Right cardiac atrium (tissue), 5 donors: ENCODE data around the gene GARNL3. TPM values are rescaled to one million over a fixed set of nuclear protein-coding genes. Genes with fewer than 3 reads are reported as not detected.
A peak's percentile ranks its signal among the peaks of the same experiment; 100 is the strongest.

Source experiments
- ATAC-seq, 2 donors: fragments of 200-7000 bp; cut with Tn5 transposase; one replicate each; pipeline versions ENCODE4 v1.8.0 to v1.9.1; 2020; ENCODE audit warnings: moderate library complexity in 2 of 2, mild to moderate bottlenecking in 1 of 2
- DNase-seq, 3 donors: peaks; one replicate each; pipeline ENCODE4 v3.0.0-alpha.2; 2020
- H3K27ac ChIP-seq: one replicate; pipeline ENCODE4 v1.5.1; 2013; ENCODE audit warnings: mild to moderate bottlenecking, low read length, control low read depth, moderate library complexity
- H3K27me3 ChIP-seq: one replicate; pipeline ENCODE4 v1.6.1; 2013; ENCODE audit not compliant: control insufficient read depth, insufficient read depth
- H3K4me1 ChIP-seq: one replicate; pipeline ENCODE4 v1.6.1; 2013; ENCODE audit warnings: low read length; ENCODE audit not compliant: control insufficient read depth, insufficient read depth
- H3K4me3 ChIP-seq: one replicate; pipeline ENCODE4 v1.5.1; 2013; ENCODE audit warnings: low read length, control low read depth
- H3K9me3 ChIP-seq: one replicate; pipeline ENCODE4 v1.6.1; 2013; ENCODE audit warnings: low read length; ENCODE audit not compliant: control insufficient read depth
- WGBS: extraction: QIAGEN DNeasy Blood & Tissue Kit; methylation state at CpG from one replicate; pipeline ENCODE4 v1.1.7; 2013; 5-methylcytosine and 5-hydroxymethylcytosine counted together
- intact Hi-C, 4 donors: fragments of 100-400 bp; cut with DNase I; formaldehyde crosslinking; loops; one replicate each; pipeline versions ENCODE4 v1.11.0 to v1.14.0; 2022 to 2023
- polyA plus RNA-seq: library from polyadenylated mRNA; stranded (reverse); fragments of 200-250 nt; gene quantifications from one replicate; pipeline ENCODE4 v1.2.3, GENCODE V29; 2013
- total RNA-seq, 4 donors: library from RNA; stranded (reverse); fragmentation: NEBNext Ultra II Directional; extraction: Animal tissue kit (Norgen Biotek cat#: 25700); gene quantifications; one replicate each; pipeline ENCODE4 v1.2.1, GENCODE V29; 2021
- donor health status: healthy with polysubstance abuse.
- donor health status: DM: no; HTN: yes; CAD: no.
- donor health status: DM: no; HTN: no; CAD: no.
- donor health status: DM: no; HTN: yes; CAD: no; lungs with severe emphysema.
- donor health status: DM: yes; HTN: yes; CAD: no.

GARNL3 gene
- total and polyA plus RNA-seq, 5 donors, result 9.1 to 24.2 (median 16.4) TPM

GRCh38 chr9:127396808-127397645 lies 132.5 kb downstream of the GARNL3 start, which contains the start of gene SLC2A8:
Gene SLC2A8, plus strand, starts transcription at chr9:127397169. Its CDS starts 62 bp downstream, at chr9:127397231.
- DNase-seq (peak; percentile 99), ATAC-seq (peak; percentile 98)
- under 1% methylated on average over 85 of the region's 87 CpGs for WGBS
- Histone ChIP-seq H3K4me1 (peaks cover 7% of the 10 kb centered on the region), H3K27ac (peak within 1 kb of the TSS; percentile 76), H3K4me3 (peak within 1 kb of the TSS; percentile 75), H3K27me3 (no peaks in the 10 kb centered on the region), H3K9me3 (no peaks in the 10 kb centered on the region)
- intact Hi-C loops, result no loop called here

GRCh38 chr9:127397646-127398274 lies 133.2 kb downstream of the GARNL3 start:
- intact Hi-C loops, result no loop called here
- under 1% methylated on average over 55 of the region's 55 CpGs for WGBS
- H3K27me3 ChIP-seq, result no peaks in the 10 kb centered on the region
- peak; percentile 1 to 3 for ATAC-seq
- no peaks in the 10 kb centered on the region for H3K9me3 ChIP-seq
- peak; percentile 45 to 81 (median 80) for DNase-seq
- peak overlapping the region; percentile 76 for H3K27ac ChIP-seq
- H3K4me3 ChIP-seq, result peak overlapping the region; percentile 75
- H3K4me1 ChIP-seq, result peaks cover 7% of the 10 kb centered on the region

- intact Hi-C loops, result no loop called here
- no peak for DNase-seq
- no peak overlapping the region for H3K27ac ChIP-seq
These were observed 133.7 kb downstream of the GARNL3 start for GRCh38 chr9:127398275-127398647.

GRCh38 chr9:127398715-127399400 lies 134.3 kb downstream of the GARNL3 start:
- ATAC-seq, result no peak
- no peak for DNase-seq

More at GRCh38 chr9:127398275-127398647, 133.7 kb downstream of the GARNL3 start:
- WGBS, result 48% methylated on average over 5 of the region's 5 CpGs
- Histone ChIP-seq H3K4me3 (peak overlapping the region; percentile 75), H3K4me1 (peaks cover 7% of the 10 kb centered on the region), H3K9me3 (no peaks in the 10 kb centered on the region), H3K27me3 (no peaks in the 10 kb centered on the region)
- ATAC-seq, result no peak

GRCh38 chr9:127399736-127400269 lies 135.2 kb downstream of the GARNL3 start:
- Histone ChIP-seq H3K9me3 (no peaks in the 10 kb centered on the region), H3K4me1 (peaks cover 7% of the 10 kb centered on the region), H3K4me3 (no peak overlapping the region), H3K27ac (no peak overlapping the region), H3K27me3 (no peaks in the 10 kb centered on the region)
- DNase-seq, result no peak
- intact Hi-C loops, result loop anchor here in 1 of 4 donors (10.0 kb wide), 1 partner anchor 175 kb away; no protein-coding TSS in a partner anchor
- WGBS, result 95% methylated on average over 14 of the region's 14 CpGs
- no peak for ATAC-seq

More at GRCh38 chr9:127398715-127399400, 134.3 kb downstream of the GARNL3 start:
- no peak overlapping the region for H3K27ac ChIP-seq
- no peak overlapping the region for H3K4me3 ChIP-seq
- peaks cover 7% of the 10 kb centered on the region for H3K4me1 ChIP-seq
- WGBS, result 88% methylated on average over 13 of the region's 13 CpGs
- no peaks in the 10 kb centered on the region for H3K27me3 ChIP-seq
- no peaks in the 10 kb centered on the region for H3K9me3 ChIP-seq
- intact Hi-C loops, result no loop called here

- ATAC-seq, result no peak
- intact Hi-C loops, result loop anchor here in 1 of 4 donors (10.0 kb wide), 1 partner anchor 178 kb away; no protein-coding TSS in a partner anchor
- DNase-seq, result no peak
- 87% methylated on average over 18 of the region's 18 CpGs for whole genome bisulfite sequencing
- Histone ChIP-seq H3K9me3 (no peaks in the 10 kb centered on the region), H3K27me3 (no peaks in the 10 kb centered on the region), H3K27ac (no peak overlapping the region), H3K4me3 (no peak overlapping the region), H3K4me1 (peaks cover 16% of the 10 kb centered on the region)
These were observed 138.0 kb downstream of the GARNL3 start for GRCh38 chr9:127402401-127403090.

- WGBS, result 90% methylated on average over 22 of the region's 22 CpGs
- peaks cover 10% of the 10 kb centered on the region for H3K4me1 ChIP-seq
- intact Hi-C loops, result loop anchor here in 1 of 4 donors (10.0 kb wide), 1 partner anchor 179 kb away; no protein-coding TSS in a partner anchor
- no peak overlapping the region for H3K27ac ChIP-seq
- H3K27me3 ChIP-seq, result no peaks in the 10 kb centered on the region
- DNase-seq (no peak), ATAC-seq (no peak)
- no peaks in the 10 kb centered on the region for H3K9me3 ChIP-seq
- no peak overlapping the region for H3K4me3 ChIP-seq
These were observed 139.1 kb downstream of the GARNL3 start for GRCh38 chr9:127403507-127404192.

GRCh38 chr9:127404631-127405030 lies 140.1 kb downstream of the GARNL3 start:
- ATAC-seq (no peak), DNase-seq (no peak)
- H3K27me3 ChIP-seq, result no peaks in the 10 kb centered on the region
- H3K4me3 ChIP-seq, result no peak overlapping the region
- H3K27ac ChIP-seq, result no peak overlapping the region
- 93% methylated on average over 23 of the region's 23 CpGs for WGBS
- intact Hi-C loops, result loop anchor here in 1 of 4 donors (10.0 kb wide), 1 partner anchor 180 kb away; no protein-coding TSS in a partner anchor
- H3K4me1 ChIP-seq, result peaks cover 10% of the 10 kb centered on the region
- no peaks in the 10 kb centered on the region for H3K9me3 ChIP-seq

- DNase-seq (no peak), ATAC-seq (no peak)
- Histone ChIP-seq H3K4me3 (no peak overlapping the region), H3K27ac (no peak overlapping the region), H3K4me1 (peaks cover 10% of the 10 kb centered on the region), H3K9me3 (no peaks in the 10 kb centered on the region), H3K27me3 (no peaks in the 10 kb centered on the region)
- 91% methylated on average over 20 of the region's 20 CpGs for WGBS
- intact Hi-C loops, result loop anchor here in 1 of 4 donors (10.0 kb wide), 1 partner anchor 181 kb away; no protein-coding TSS in a partner anchor
These were observed 141.0 kb downstream of the GARNL3 start for GRCh38 chr9:127405344-127406125.
